Neural cell (in vitro differentiated cells): ENCODE data around the gene APBA2. TPM values are rescaled to one million over a fixed set of nuclear protein-coding genes. Genes with fewer than 3 reads are reported as not detected.
"Not testable (repeated sequence)": the region's sequence is repeated elsewhere in the genome, so short reads cannot be mapped to it uniquely, and the experiment has no call there.

Source experiments
- H2AFZ ChIP-seq: fragments of 200-600, 300-800 bp; sonication (generic), shearing (Covaris generic); 2 replicates; pipeline ENCODE4 v1.6.0; 2014; ENCODE audit warnings: low read depth, mild to moderate bottlenecking, antibody characterized with exemption, low read length, moderate library complexity
- H3F3A ChIP-seq: fragments of 200-600 bp; shearing (Covaris generic); 2 replicates; pipeline ENCODE4 v1.6.1; 2016; ENCODE audit warnings: mild to moderate bottlenecking, moderate library complexity, mixed read lengths, antibody characterized with exemption, low read length; ENCODE audit not compliant: insufficient read depth, poor library complexity, severe bottlenecking
- H3K27ac ChIP-seq: fragments of 200-600, 300-800 bp; sonication (generic), shearing (Covaris generic); 2 replicates; pipeline ENCODE4 v1.5.1; 2014; ENCODE audit warnings: mild to moderate bottlenecking, low read length, moderate library complexity
- H3K27me3 ChIP-seq: fragments of 300-800, 200-600 bp; sonication (generic), shearing (Covaris generic); 2 replicates; pipeline ENCODE4 v1.6.0; 2014; ENCODE audit warnings: mild to moderate bottlenecking, low read depth, low read length, moderate library complexity; ENCODE audit not compliant: insufficient read depth
- H3K36me3 ChIP-seq: fragments of 300-800, 200-600 bp; sonication (generic), shearing (Covaris generic); 2 replicates; pipeline ENCODE4 v1.5.1; 2014; ENCODE audit warnings: mild to moderate bottlenecking, antibody characterized with exemption, low read length, moderate library complexity; ENCODE audit not compliant: insufficient read depth
- H3K4me2 ChIP-seq: fragments of 300-800, 200-600 bp; sonication (generic), shearing (Covaris generic); 2 replicates; pipeline ENCODE4 v1.6.0; 2014; ENCODE audit warnings: mild to moderate bottlenecking, low read length
- H3K4me3 ChIP-seq: fragments of 300-800, 200-600 bp; sonication (generic), shearing (Covaris generic); 2 replicates; pipeline ENCODE4 v1.5.1; 2014; ENCODE audit warnings: mild to moderate bottlenecking, low read length, moderate library complexity
- H3K79me2 ChIP-seq: fragments of 200-600 bp; shearing (Covaris generic); replicated peaks from 2 replicates; pipeline ENCODE4 v1.6.0; 2014; ENCODE audit warnings: mild to moderate bottlenecking, low read length, moderate library complexity; ENCODE audit not compliant: insufficient read depth
- H3K9ac ChIP-seq: fragments of 300-800, 200-600 bp; sonication (generic), shearing (Covaris generic); 2 replicates; pipeline ENCODE4 v1.6.1; 2016; ENCODE audit warnings: mild to moderate bottlenecking, low read length, mixed read lengths
- H3K9me2 ChIP-seq: fragments of 200-600 bp; shearing (Covaris generic); 2 replicates; pipeline ENCODE4 v1.6.1; 2016; ENCODE audit warnings: mild to moderate bottlenecking, low read length, mixed read lengths; ENCODE audit not compliant: insufficient read depth
- H3K9me3 ChIP-seq: fragments of 200-600, 300-800 bp; sonication (generic), shearing (Covaris generic); 2 replicates; pipeline ENCODE4 v1.6.1; 2016; ENCODE audit warnings: mild to moderate bottlenecking, mixed run types, low read length, moderate library complexity, mixed read lengths
- H4K20me1 ChIP-seq: fragments of 200-600 bp; shearing (Covaris generic); 2 replicates; pipeline ENCODE4 v1.6.1; 2016; ENCODE audit warnings: mild to moderate bottlenecking, mixed run types; ENCODE audit not compliant: insufficient read depth
- polyA plus RNA-seq: library from polyadenylated mRNA; depleted of rRNA; stranded (reverse); fragments of >200 nt; gene quantifications from 2 replicates; pipeline ENCODE4 v1.2.3, GENCODE V29; 2014

Gene APBA2
- polyA plus RNA-seq, 1 donor from 2014 or later = 134 TPM

GRCh38 chr15:29167122-29167521 is 281.3 kb downstream of the APBA2 start:
- not testable (repeated sequence) for H3K9me3 ChIP-seq, H3F3A ChIP-seq, H3K27me3 ChIP-seq, H3K4me2 ChIP-seq, H3K27ac ChIP-seq, H3K9ac ChIP-seq, H3K79me2 ChIP-seq, H4K20me1 ChIP-seq, H3K9me2 ChIP-seq, H2AFZ ChIP-seq, H3K36me3 ChIP-seq, H3K4me3 ChIP-seq

Other genes starting within 250 kb of the APBA2 start
- gene GOLGA8M, start 173.6 kb upstream of the APBA2 start, polyA plus RNA-seq = not detected in 2 replicates
- gene GOLGA6L7, start 37.3 kb upstream of the APBA2 start, polyA plus RNA-seq = not detected in 2 replicates